Measurements from ENCODE around the gene SYAP1.
"Not testable (repeated sequence)": the region's sequence is repeated elsewhere in the genome, so short reads cannot be mapped to it uniquely, and the experiment has no call there.

SYAP1 gene

GRCh38 chrX:16743604-16744325 is 24.4 kb downstream of the SYAP1 start:
- Mint-ChIP-seq H3K36me3 (peaks cover 10% of the 10 kb centered on the region), H3K4me3 (no peak overlapping the region), H3K27me3 (no peaks in the 10 kb centered on the region), H3K9me3 (no peaks in the 10 kb centered on the region), H3K27ac (no peak overlapping the region), H3K4me1 (no peaks in the 10 kb centered on the region)
- no peak for ATAC-seq (ENCODE audit: low read depth)
- no peak for DNase-seq (ENCODE audit: low spot score in 2 of 2)

- Mint-ChIP-seq H3K4me1 (no peaks in the 10 kb centered on the region), H3K27ac (no peak overlapping the region), H3K36me3 (peaks cover 10% of the 10 kb centered on the region), H3K4me3 (no peak overlapping the region), H3K27me3 (no peaks in the 10 kb centered on the region), H3K9me3 (no peaks in the 10 kb centered on the region)
- ATAC-seq (ENCODE audit: low read depth) (no peak), DNase-seq (ENCODE audit: low spot score in 2 of 2) (no peak)
These were observed 25.7 kb downstream of the SYAP1 start for GRCh38 chrX:16745102-16745501.

DNA sequence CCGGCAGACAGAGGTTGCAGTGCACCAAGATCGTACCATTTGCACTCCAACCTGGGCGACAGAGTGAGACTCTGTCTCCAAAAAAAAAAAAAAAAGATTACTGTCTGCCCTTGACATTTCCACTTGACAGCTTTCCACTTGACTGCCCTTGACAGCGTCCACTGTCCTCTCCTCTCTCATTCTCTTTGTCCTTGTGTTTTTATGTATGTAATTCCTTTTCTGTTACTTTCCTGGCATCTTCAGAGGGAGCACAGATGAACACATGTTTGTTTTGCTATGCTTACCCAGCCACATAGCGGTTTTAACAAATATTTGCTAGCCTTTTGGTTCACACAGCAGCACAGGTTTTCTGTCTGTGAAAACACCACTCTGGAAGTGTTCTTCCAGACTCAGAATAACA is 26.2 kb downstream of the SYAP1 start:
- Mint-ChIP-seq H3K27me3 (no peaks in the 10 kb centered on the region), H3K27ac (no peak overlapping the region), H3K4me3 (no peak overlapping the region), H3K9me3 (no peaks in the 10 kb centered on the region), H3K36me3 (peaks cover 10% of the 10 kb centered on the region), H3K4me1 (no peaks in the 10 kb centered on the region)
- DNase-seq (ENCODE audit: low spot score in 2 of 2) (no peak), ATAC-seq (ENCODE audit: low read depth) (no peak)

DNA sequence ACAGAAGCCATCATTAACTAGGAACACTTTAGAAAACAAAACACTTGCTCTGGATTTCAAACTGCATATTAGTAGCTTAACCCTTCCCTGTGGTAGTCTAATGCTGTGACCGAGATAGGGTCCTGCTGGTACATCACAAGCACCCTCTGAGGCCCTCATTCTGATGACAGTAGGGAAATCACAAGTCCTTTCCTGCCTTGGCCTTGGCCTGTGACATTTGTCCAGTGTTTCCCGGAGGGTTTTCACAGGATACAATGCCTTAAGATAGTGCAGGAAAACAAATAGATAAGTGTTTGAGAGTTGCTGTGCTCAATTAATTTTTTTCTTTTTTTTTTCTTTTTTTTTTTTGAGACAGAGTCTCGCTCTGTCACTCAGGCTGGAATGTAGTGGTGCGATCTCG is 29.0 kb downstream of the SYAP1 start:
- H3K27ac Mint-ChIP-seq, result no peak overlapping the region
- H3K27me3 Mint-ChIP-seq, result no peaks in the 10 kb centered on the region
- ATAC-seq (ENCODE audit: low read depth) (no peak), DNase-seq (ENCODE audit: low spot score in 2 of 2) (no peak)
- no peaks in the 10 kb centered on the region for H3K4me1 Mint-ChIP-seq
- peaks cover 11% of the 10 kb centered on the region for H3K36me3 Mint-ChIP-seq
- no peaks in the 10 kb centered on the region for H3K9me3 Mint-ChIP-seq
- H3K4me3 Mint-ChIP-seq, result no peak overlapping the region

DNA sequence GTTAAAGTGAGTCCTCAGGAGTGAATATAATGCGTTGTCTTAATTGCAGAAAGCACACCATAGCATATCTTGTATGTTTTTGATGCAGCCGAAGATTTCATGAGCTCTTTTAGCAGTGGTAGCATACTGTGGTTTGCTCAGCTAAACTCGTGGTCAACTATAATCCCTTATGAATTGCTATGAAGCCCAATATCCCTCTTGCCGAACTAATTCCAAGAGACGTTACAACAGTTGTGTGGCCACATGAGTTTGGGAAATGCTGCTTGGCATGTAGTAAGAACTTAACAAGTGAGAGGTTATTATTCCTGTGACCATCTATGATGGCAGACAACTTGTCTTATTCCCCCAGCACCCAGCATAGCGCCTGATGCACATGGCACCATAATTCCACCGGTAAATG is 30.7 kb downstream of the SYAP1 start:
- Mint-ChIP-seq H3K36me3 (peaks cover 15% of the 10 kb centered on the region), H3K4me3 (no peak overlapping the region), H3K9me3 (no peaks in the 10 kb centered on the region), H3K27ac (no peak overlapping the region), H3K4me1 (no peaks in the 10 kb centered on the region), H3K27me3 (no peaks in the 10 kb centered on the region)
- ATAC-seq (ENCODE audit: low read depth), result no peak
- no peak for DNase-seq (ENCODE audit: low spot score in 2 of 2)

DNA sequence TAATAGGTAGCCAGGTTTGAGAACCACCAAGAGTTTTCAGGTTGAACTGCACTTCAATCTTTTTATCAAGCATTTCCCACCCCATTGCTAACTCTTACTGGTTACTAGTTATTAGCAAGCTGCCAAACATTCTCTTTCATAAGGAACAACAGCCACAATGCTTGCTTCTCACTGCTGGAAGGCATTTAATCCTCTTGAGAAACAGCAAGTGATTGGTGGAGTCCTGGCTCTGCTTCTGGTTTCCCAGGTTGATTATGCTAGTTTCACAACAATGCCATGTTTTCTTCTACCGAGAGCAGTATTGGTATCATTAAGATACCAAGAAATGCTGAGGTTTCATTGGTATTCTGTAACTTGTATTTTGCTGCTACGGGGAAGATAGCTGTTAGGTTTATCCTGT is 34.6 kb downstream of the SYAP1 start:
- DNase-seq (ENCODE audit: low spot score in 2 of 2) (no peak), ATAC-seq (ENCODE audit: low read depth) (no peak)
- Mint-ChIP-seq H3K36me3 (peaks cover 20% of the 10 kb centered on the region), H3K4me1 (no peaks in the 10 kb centered on the region), H3K9me3 (no peaks in the 10 kb centered on the region), H3K4me3 (no peak overlapping the region), H3K27me3 (no peaks in the 10 kb centered on the region), H3K27ac (no peak overlapping the region)

GRCh38 chrX:16756724-16757123 is 37.3 kb downstream of the SYAP1 start:
- peaks cover 20% of the 10 kb centered on the region for H3K36me3 Mint-ChIP-seq
- DNase-seq (ENCODE audit: low spot score in 2 of 2), result no peak
- no peaks in the 10 kb centered on the region for H3K27me3 Mint-ChIP-seq
- ATAC-seq (ENCODE audit: low read depth), result no peak
- H3K9me3 Mint-ChIP-seq, result no peaks in the 10 kb centered on the region
- no peak overlapping the region for H3K4me3 Mint-ChIP-seq
- no peak overlapping the region for H3K27ac Mint-ChIP-seq
- no peaks in the 10 kb centered on the region for H3K4me1 Mint-ChIP-seq

- not testable (repeated sequence) for H3K9me3 Mint-ChIP-seq; DNase-seq (ENCODE audit: low spot score in 2 of 2); H3K27me3 Mint-ChIP-seq; ATAC-seq (ENCODE audit: low read depth); H3K27ac Mint-ChIP-seq; H3K4me1 Mint-ChIP-seq; H3K36me3 Mint-ChIP-seq; H3K4me3 Mint-ChIP-seq
These were observed 42.1 kb downstream of the SYAP1 start for GRCh38 chrX:16761500-16761899.

- Mint-ChIP-seq H3K4me3 (no peak overlapping the region), H3K27me3 (no peaks in the 10 kb centered on the region), H3K4me1 (no peaks in the 10 kb centered on the region), H3K27ac (no peak overlapping the region), H3K36me3 (no peaks in the 10 kb centered on the region), H3K9me3 (no peaks in the 10 kb centered on the region)
- DNase-seq (ENCODE audit: low spot score in 2 of 2) (no peak), ATAC-seq (ENCODE audit: low read depth) (no peak)
These were observed 43.2 kb downstream of the SYAP1 start for GRCh38 chrX:16762579-16762978.

- Mint-ChIP-seq H3K4me3 (no peak overlapping the region), H3K36me3 (no peaks in the 10 kb centered on the region), H3K27ac (no peak overlapping the region), H3K27me3 (no peaks in the 10 kb centered on the region), H3K4me1 (no peaks in the 10 kb centered on the region), H3K9me3 (no peaks in the 10 kb centered on the region)
- ATAC-seq (ENCODE audit: low read depth), result no peak
- DNase-seq (ENCODE audit: low spot score in 2 of 2), result no peak
These were observed 46.2 kb downstream of the SYAP1 start for GRCh38 chrX:16765594-16765993.

DNA sequence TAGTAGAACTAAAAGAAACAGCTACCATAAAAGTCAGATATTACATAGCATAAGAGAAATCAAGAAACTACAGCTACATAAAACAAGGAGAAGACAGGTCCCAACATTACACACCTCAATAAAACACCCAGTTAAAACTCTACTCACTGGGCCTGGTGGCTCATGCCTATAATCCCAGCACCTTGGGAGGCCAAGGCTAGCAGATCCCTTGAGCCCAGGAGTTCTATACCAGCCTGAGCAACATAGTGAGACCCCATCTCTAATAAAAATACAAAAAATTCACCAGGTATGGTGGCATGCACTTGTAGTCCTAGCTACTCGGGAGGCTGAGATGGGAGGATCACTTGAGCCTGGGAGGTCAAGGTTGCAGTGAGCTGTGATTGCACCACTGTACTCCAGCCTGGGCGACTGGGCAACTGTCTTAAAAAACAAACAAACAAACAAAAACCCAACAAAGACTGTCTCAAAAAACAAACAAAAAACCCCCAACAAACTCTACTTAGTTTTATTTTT is 51.6 kb downstream of the SYAP1 start:
- no peaks in the 10 kb centered on the region for H3K9me3 Mint-ChIP-seq
- no peak overlapping the region for H3K27ac Mint-ChIP-seq
- DNase-seq (ENCODE audit: low spot score in 2 of 2), result no peak
- no peaks in the 10 kb centered on the region for H3K27me3 Mint-ChIP-seq
- no peak overlapping the region for H3K4me3 Mint-ChIP-seq
- no peak for ATAC-seq (ENCODE audit: low read depth)
- no peaks in the 10 kb centered on the region for H3K36me3 Mint-ChIP-seq
- H3K4me1 Mint-ChIP-seq, result no peaks in the 10 kb centered on the region

GRCh38 chrX:16771483-16772398 is 52.3 kb downstream of the SYAP1 start:
- DNase-seq (ENCODE audit: low spot score in 2 of 2), result no peak
- ATAC-seq (ENCODE audit: low read depth), result peak; percentile 10
- no peaks in the 10 kb centered on the region for H3K4me1 Mint-ChIP-seq
- H3K4me3 Mint-ChIP-seq, result no peak overlapping the region
- H3K36me3 Mint-ChIP-seq, result no peaks in the 10 kb centered on the region
- no peaks in the 10 kb centered on the region for H3K27me3 Mint-ChIP-seq
- no peaks in the 10 kb centered on the region for H3K9me3 Mint-ChIP-seq
- H3K27ac Mint-ChIP-seq, result no peak overlapping the region

DNA sequence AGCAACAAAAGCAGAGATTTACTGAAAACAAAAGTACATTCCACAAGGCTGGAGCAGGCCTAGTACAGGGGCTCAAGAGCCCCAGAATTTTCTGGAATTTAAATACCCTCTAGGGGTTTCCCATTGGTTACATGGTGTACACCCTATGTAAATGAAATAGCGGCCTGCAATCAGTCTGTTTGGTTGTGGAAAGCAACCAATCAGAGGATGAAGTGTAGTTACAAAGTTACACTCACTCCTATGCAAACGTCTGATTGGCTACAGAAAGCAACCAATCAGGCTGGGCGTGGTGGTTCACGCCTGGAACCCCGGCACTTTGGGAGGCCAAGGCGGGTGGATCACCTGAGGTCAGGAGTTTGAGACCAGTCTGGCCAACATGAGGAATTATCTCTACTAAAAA is 53.0 kb downstream of the SYAP1 start:
- Mint-ChIP-seq H3K36me3 (no peaks in the 10 kb centered on the region), H3K4me1 (no peaks in the 10 kb centered on the region), H3K27me3 (no peaks in the 10 kb centered on the region), H3K27ac (no peak overlapping the region), H3K4me3 (no peak overlapping the region), H3K9me3 (no peaks in the 10 kb centered on the region)
- DNase-seq (ENCODE audit: low spot score in 2 of 2) (no peak), ATAC-seq (ENCODE audit: low read depth) (no peak)

- Mint-ChIP-seq H3K27me3 (no peaks in the 10 kb centered on the region), H3K36me3 (no peaks in the 10 kb centered on the region), H3K27ac (no peak overlapping the region), H3K4me3 (no peak overlapping the region), H3K4me1 (no peaks in the 10 kb centered on the region), H3K9me3 (no peaks in the 10 kb centered on the region)
- DNase-seq (ENCODE audit: low spot score in 2 of 2) (no peak), ATAC-seq (ENCODE audit: low read depth) (no peak)
These were observed 55.3 kb downstream of the SYAP1 start for GRCh38 chrX:16774746-16775145.

Measured in memory B cell (primary cell).